ENCODE measurements around the gene EPO.
A peak's percentile ranks its signal among the peaks of the same experiment; 100 is the strongest.
"Not testable (repeated sequence)": the region's sequence is repeated elsewhere in the genome, so short reads cannot be mapped to it uniquely, and the experiment has no call there.

EPO gene

DNA sequence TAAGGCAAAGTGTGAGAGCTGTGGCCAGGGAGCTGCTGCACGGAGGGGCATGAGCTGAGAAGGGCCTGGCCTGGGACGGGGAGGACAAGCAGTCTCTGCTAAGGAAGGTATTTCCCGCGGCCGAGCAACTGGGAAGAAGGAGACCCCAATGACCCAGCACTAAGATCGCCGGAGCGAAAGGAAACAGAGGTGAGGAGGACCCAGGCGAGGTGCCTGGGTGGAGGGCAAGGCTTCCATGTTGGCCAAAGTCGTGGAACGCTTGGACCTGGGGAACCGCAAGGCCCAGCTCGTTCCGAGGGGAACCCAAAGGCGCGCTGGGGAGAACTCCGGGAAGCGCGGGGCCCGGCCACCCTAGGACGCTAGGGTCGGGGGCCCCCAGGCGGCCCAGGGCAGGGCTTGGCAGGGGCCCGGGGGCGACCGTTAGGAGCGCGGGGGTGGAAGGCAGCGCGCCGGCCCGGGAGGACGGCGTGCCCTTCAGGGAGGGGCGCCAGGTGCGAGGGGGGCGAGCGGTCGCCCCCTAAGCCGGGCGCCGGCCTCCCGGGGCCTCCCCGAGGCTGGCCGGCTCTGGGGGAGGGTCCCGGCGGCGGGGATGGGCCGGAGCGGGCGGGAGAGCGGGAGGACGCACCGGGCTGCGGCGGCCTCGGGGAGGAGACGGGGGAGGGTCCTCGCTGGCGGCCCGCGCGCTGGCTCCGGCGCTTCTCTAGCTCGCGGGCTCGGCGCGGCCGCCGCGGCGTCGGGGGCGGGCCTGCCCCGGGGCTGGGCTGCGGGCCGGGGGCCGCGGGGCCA is 26.8 kb upstream of the EPO start:
- Histone ChIP-seq H3K4me3 (ENCODE audit: low read depth, low read length) (peak overlapping the region; percentile 94), H3K27ac (ENCODE audit: low read depth, low read length) (peak overlapping the region; percentile 82), H3K36me3 (ENCODE audit: control insufficient read depth, insufficient read depth, low read length) (peaks cover 27% of the 10 kb centered on the region), H3K9ac (ENCODE audit: low read depth, low read length) (peak overlapping the region; percentile 91), H3K9me3 (ENCODE audit: control insufficient read depth, insufficient read depth, low read length) (no peaks in the 10 kb centered on the region), H3K27me3 (ENCODE audit: control insufficient read depth, insufficient read depth, low read length) (no peaks in the 10 kb centered on the region), H3K4me1 (ENCODE audit: control insufficient read depth, insufficient read depth, low read length) (peaks cover 23% of the 10 kb centered on the region)

DNA sequence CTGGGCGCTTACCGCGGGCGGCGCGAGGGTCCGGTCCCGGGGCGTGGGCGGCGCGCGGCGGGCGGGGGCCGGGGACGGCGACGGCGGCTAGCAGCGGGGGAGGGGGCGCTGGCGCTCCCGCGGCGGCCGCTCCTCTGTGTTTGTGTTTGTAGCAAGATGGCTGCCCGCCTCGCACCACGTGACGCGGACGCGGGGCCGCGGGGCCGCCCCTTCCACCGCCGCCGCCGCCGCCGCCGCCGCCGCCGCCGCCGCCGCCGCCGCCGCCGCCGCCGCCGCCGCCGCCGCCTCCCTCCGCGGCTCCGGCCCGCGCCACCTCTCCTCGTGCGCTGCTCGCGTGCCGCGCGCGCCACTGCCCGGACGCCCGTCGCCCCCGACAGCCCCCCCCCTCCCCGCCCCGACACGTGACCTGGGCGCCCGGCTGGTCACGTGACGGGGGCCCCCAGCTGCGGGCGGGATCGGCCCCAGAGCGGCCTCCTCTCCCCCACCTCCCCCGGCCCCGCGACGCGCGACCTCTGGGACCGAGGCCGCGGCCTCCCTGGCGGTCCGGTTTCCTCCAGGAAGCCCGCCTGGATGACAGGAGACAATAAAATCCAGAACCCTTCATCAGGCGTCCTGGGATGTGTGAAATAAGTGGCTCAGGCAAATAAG is 26.0 kb upstream of the EPO start, which contains the start of gene GIGYF1:
Gene GIGYF1, minus strand, starts transcription at position 153 of the 648 bp plus-strand sequence. CDS start 6,012 bp downstream, outside the sequence.
- H3K9me3 ChIP-seq (ENCODE audit: control insufficient read depth, insufficient read depth, low read length) = no peaks in the 10 kb centered on the region
- peak within 1 kb of the TSS; percentile 94 for H3K4me3 ChIP-seq (ENCODE audit: low read depth, low read length)
- H3K36me3 ChIP-seq (ENCODE audit: control insufficient read depth, insufficient read depth, low read length) = peaks cover 19% of the 10 kb centered on the region
- peaks cover 23% of the 10 kb centered on the region for H3K4me1 ChIP-seq (ENCODE audit: control insufficient read depth, insufficient read depth, low read length)
- peak within 1 kb of the TSS; percentile 94 for H3K27ac ChIP-seq (ENCODE audit: low read depth, low read length)
- H3K9ac ChIP-seq (ENCODE audit: low read depth, low read length) = peak within 1 kb of the TSS; percentile 91
- H3K27me3 ChIP-seq (ENCODE audit: control insufficient read depth, insufficient read depth, low read length) = no peaks in the 10 kb centered on the region

DNA sequence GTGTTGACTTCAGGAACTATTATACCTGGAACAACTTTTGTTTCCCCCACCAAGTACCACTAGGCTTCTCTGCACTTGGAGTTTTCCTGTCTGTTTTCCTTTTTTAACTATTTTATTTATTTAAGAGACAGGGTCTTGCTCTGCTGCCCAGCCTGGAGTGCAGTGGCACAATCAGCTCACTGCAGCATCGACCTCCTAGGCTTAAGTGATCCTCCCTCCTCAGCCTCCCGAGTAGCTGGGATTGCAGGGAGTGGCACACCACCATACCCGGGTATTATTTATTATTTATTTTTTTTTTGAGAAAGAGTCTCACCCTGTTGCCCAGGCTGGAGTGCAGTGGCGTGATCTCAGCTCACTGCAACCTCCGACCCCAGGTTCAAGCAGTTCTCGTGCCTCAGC is 24.1 kb upstream of the EPO start:
- H3K4me3 ChIP-seq (ENCODE audit: low read depth, low read length) = peak overlapping the region; percentile 53
- H3K36me3 ChIP-seq (ENCODE audit: control insufficient read depth, insufficient read depth, low read length) = peaks cover 4% of the 10 kb centered on the region
- H3K9me3 ChIP-seq (ENCODE audit: control insufficient read depth, insufficient read depth, low read length) = no peaks in the 10 kb centered on the region
- peak overlapping the region; percentile 94 for H3K27ac ChIP-seq (ENCODE audit: low read depth, low read length)
- H3K27me3 ChIP-seq (ENCODE audit: control insufficient read depth, insufficient read depth, low read length) = no peaks in the 10 kb centered on the region
- peaks cover 19% of the 10 kb centered on the region for H3K4me1 ChIP-seq (ENCODE audit: control insufficient read depth, insufficient read depth, low read length)
- peak overlapping the region; percentile 83 for H3K9ac ChIP-seq (ENCODE audit: low read depth, low read length)

DNA sequence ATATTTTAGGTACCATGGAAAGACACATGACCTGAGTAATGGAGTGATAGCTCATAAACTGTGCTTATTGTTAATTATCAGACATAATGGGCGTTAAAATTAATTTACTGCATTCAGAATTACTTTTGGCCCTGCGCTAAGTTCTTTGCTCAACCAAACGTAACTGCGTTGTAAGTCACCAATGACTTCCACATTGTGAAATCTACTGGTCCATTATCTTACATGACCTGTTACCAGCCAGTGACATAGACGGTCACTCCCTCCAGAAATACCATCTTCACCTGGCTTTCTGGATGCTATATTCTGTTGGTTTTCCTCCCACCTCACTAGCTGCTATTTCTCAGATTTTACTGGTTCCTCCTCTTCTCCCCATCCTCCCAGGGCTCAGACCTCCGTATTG is 21.2 kb upstream of the EPO start:
- Histone ChIP-seq H3K36me3 (ENCODE audit: control insufficient read depth, insufficient read depth, low read length) (no peaks in the 10 kb centered on the region), H3K27ac (ENCODE audit: low read depth, low read length) (no peak overlapping the region), H3K4me3 (ENCODE audit: low read depth, low read length) (no peak overlapping the region), H3K9ac (ENCODE audit: low read depth, low read length) (no peak overlapping the region), H3K9me3 (ENCODE audit: control insufficient read depth, insufficient read depth, low read length) (no peaks in the 10 kb centered on the region), H3K27me3 (ENCODE audit: control insufficient read depth, insufficient read depth, low read length) (no peaks in the 10 kb centered on the region), H3K4me1 (ENCODE audit: control insufficient read depth, insufficient read depth, low read length) (peaks cover 4% of the 10 kb centered on the region; the same call in 1 of the 2 replicates)

DNA sequence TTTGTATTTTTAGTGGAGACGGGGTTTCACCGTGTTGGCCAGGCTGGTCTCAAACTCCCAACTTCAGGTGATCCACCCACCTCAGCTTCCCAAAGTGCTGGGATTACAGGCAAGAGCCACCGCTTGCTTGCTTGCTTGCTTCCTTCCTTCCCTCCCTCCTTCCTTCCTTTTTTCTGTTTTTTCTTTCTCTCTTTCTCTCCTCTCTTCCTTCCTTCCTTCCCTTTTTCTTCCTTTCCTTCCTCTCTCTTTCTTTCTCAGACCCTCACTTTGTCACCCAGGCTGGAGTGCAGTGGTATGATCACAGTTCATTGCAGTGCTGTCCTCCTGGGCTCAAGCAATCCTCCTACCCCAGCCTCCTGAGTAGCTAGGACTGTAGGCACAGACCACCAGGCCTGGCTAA is 19.2 kb upstream of the EPO start:
- H3K4me3 ChIP-seq (ENCODE audit: low read depth, low read length); H3K27ac ChIP-seq (ENCODE audit: low read depth, low read length); H3K4me1 ChIP-seq (ENCODE audit: control insufficient read depth, insufficient read depth, low read length); H3K9ac ChIP-seq (ENCODE audit: low read depth, low read length); H3K36me3 ChIP-seq (ENCODE audit: control insufficient read depth, insufficient read depth, low read length); H3K27me3 ChIP-seq (ENCODE audit: control insufficient read depth, insufficient read depth, low read length); H3K9me3 ChIP-seq (ENCODE audit: control insufficient read depth, insufficient read depth, low read length): not testable (repeated sequence)

DNA sequence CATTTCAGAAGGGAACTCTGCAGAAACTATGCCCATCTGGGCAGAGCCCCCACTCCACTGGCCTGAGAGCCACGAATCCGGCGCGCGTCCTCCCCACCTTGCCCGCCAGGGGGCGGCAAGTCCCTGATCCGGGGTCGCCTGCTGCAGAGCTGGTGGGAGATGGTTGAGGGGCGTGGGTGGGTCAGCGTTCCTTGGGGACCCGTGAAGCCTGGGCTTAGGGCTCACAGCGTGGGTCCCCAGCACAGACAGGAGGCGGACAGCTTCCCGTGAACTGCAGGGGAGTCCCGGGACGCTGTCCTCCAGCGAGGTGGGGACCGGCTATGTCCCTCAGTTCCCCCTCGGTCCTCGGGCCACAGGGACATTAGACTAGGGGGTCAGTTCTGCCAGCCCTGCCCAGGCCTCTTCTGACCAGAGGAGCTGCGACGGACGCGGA is 14.9 kb upstream of the EPO start:
- Histone ChIP-seq H3K4me3 (ENCODE audit: low read depth, low read length) (peak overlapping the region; percentile 78), H3K9me3 (ENCODE audit: control insufficient read depth, insufficient read depth, low read length) (no peaks in the 10 kb centered on the region), H3K36me3 (ENCODE audit: control insufficient read depth, insufficient read depth, low read length) (peaks cover 21% of the 10 kb centered on the region), H3K4me1 (ENCODE audit: control insufficient read depth, insufficient read depth, low read length) (peaks cover 5% of the 10 kb centered on the region; the same call in 1 of the 2 replicates), H3K9ac (ENCODE audit: low read depth, low read length) (peak overlapping the region; percentile 76), H3K27me3 (ENCODE audit: control insufficient read depth, insufficient read depth, low read length) (no peaks in the 10 kb centered on the region), H3K27ac (ENCODE audit: low read depth, low read length) (peak overlapping the region; percentile 93)

DNA sequence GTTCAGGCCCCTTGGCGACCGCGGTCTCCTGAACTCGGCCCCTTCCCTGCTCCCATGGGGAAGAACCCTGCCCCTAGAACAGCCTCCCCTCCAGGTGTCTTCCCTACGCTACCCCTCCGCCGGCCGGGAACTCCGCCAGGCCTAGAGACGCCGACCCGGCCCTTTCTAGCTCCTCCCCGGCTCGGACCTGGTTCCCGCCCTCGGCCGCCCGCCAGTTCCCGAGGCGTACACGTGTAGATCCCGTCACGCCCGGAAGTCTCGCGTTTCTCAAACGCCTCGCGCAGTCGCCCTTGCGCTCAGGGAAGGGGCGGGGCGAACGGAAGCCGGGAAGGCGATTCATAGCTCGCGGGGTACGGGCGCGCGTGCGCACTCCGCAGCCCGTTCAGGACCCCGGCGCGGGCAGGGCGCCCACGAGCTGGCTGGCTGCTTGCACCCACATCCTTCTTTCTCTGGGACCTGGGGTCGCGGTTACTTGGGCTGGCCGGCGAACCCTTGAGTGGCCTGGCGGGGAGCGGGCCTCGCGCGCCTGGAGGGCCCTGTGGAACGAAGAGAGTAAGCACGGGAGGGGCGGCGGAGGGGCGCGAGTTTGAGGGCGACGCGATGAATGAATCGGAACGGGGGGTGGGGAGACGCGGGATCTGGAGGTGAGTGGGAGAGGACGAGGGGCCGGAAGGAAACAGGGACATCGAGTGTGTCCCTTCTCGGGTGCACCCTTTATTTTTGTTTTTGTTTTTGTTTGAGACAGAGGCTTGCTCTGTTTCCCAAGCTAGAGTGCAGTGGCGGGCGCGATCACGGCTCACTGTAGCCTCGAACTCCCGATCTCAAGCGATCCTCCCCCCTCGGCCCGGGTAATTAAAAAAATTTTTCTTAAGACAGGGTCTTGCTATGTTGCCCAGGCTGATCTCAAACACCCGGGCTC is 14.3 kb upstream of the EPO start, which contains the start of gene POP7:
Gene POP7, plus strand, starts transcription at position 369 of the 919 bp plus-strand sequence. CDS start 710 bp downstream, outside the sequence.
- Histone ChIP-seq H3K27me3 (ENCODE audit: control insufficient read depth, insufficient read depth, low read length) (no peaks in the 10 kb centered on the region), H3K4me3 (ENCODE audit: low read depth, low read length) (peak within 1 kb of the TSS; percentile 78), H3K9ac (ENCODE audit: low read depth, low read length) (peak within 1 kb of the TSS; percentile 76), H3K4me1 (ENCODE audit: control insufficient read depth, insufficient read depth, low read length) (peaks cover 5% of the 10 kb centered on the region; the same call in 1 of the 2 replicates), H3K36me3 (ENCODE audit: control insufficient read depth, insufficient read depth, low read length) (peaks cover 21% of the 10 kb centered on the region), H3K9me3 (ENCODE audit: control insufficient read depth, insufficient read depth, low read length) (no peaks in the 10 kb centered on the region), H3K27ac (ENCODE audit: low read depth, low read length) (peak within 1 kb of the TSS; percentile 93)

DNA sequence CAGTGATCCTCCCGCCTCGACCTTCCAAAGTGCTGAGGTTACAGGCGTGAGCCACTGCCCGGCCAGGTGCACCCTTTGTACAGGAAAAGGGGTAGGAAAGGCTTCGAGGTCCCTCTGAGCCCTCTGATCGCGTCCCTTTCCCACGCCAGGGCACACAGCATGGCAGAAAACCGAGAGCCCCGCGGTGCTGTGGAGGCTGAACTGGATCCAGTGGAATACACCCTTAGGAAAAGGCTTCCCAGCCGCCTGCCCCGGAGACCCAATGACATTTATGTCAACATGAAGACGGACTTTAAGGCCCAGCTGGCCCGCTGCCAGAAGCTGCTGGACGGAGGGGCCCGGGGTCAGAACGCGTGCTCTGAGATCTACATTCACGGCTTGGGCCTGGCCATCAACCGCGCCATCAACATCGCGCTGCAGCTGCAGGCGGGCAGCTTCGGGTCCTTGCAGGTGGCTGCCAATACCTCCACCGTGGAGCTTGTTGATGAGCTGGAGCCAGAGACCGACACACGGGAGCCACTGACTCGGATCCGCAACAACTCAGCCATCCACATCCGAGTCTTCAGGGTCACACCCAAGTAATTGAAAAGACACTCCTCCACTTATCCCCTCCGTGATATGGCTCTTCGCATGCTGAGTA is 13.5 kb upstream of the EPO start:
- H3K9ac ChIP-seq (ENCODE audit: low read depth, low read length) = peak overlapping the region; percentile 76
- H3K27ac ChIP-seq (ENCODE audit: low read depth, low read length) = peak overlapping the region; percentile 93
- H3K9me3 ChIP-seq (ENCODE audit: control insufficient read depth, insufficient read depth, low read length) = no peaks in the 10 kb centered on the region
- H3K4me3 ChIP-seq (ENCODE audit: low read depth, low read length) = peak overlapping the region; percentile 78
- H3K36me3 ChIP-seq (ENCODE audit: control insufficient read depth, insufficient read depth, low read length) = peaks cover 21% of the 10 kb centered on the region
- no peaks in the 10 kb centered on the region for H3K27me3 ChIP-seq (ENCODE audit: control insufficient read depth, insufficient read depth, low read length)
- H3K4me1 ChIP-seq (ENCODE audit: control insufficient read depth, insufficient read depth, low read length) = peaks cover 5% of the 10 kb centered on the region; the same call in 1 of the 2 replicates

DNA sequence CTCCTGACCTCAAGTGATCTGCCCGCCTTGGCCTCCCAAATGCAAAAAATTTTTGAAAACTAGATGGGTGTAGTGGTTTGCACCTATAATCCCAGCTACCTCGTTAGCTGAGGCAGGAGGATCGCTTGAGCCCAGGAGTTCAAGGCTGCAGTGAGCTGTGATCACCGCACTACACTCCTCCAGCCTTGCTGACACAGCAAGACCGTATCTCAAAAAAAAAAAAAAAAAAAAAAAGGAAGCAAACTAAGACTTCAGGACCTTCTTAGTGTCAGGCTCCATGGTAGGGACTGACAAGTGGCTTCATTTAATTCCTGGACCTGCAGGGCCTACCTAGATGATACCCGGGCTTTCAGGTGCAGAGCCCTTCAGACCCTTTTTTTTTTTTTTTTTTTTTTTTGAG is 11.9 kb upstream of the EPO start:
- H3K27ac ChIP-seq (ENCODE audit: low read depth, low read length) = no peak overlapping the region
- H3K36me3 ChIP-seq (ENCODE audit: control insufficient read depth, insufficient read depth, low read length) = peaks cover 21% of the 10 kb centered on the region
- H3K4me1 ChIP-seq (ENCODE audit: control insufficient read depth, insufficient read depth, low read length) = peaks cover 5% of the 10 kb centered on the region; the same call in 1 of the 2 replicates
- no peak overlapping the region for H3K4me3 ChIP-seq (ENCODE audit: low read depth, low read length)
- no peaks in the 10 kb centered on the region for H3K9me3 ChIP-seq (ENCODE audit: control insufficient read depth, insufficient read depth, low read length)
- no peaks in the 10 kb centered on the region for H3K27me3 ChIP-seq (ENCODE audit: control insufficient read depth, insufficient read depth, low read length)
- H3K9ac ChIP-seq (ENCODE audit: low read depth, low read length) = no peak overlapping the region

DNA sequence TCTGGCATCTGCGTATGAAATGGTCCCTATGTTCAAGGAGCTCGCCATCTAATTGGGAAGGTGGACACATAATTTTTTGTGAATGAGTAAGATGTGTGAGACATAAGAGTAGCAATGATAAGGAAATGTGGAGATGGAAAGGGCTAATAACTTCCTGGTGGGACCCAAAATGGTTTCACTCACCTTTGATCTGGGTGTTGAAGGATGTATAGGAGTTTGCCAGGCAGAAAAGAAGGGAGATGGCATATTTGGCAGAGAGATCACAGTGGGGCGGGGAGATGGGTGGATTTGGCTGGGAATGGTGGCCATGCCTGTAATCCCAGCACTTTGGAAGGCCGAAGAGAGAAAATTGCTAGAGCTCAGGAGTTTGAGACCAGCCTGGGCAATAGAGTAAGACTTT is 9.8 kb upstream of the EPO start:
- H3K9me3 ChIP-seq (ENCODE audit: control insufficient read depth, insufficient read depth, low read length) = no peaks in the 10 kb centered on the region
- no peak overlapping the region for H3K27ac ChIP-seq (ENCODE audit: low read depth, low read length)
- peaks cover 5% of the 10 kb centered on the region; the same call in 1 of the 2 replicates for H3K4me1 ChIP-seq (ENCODE audit: control insufficient read depth, insufficient read depth, low read length)
- H3K9ac ChIP-seq (ENCODE audit: low read depth, low read length) = no peak overlapping the region
- H3K4me3 ChIP-seq (ENCODE audit: low read depth, low read length) = no peak overlapping the region
- H3K36me3 ChIP-seq (ENCODE audit: control insufficient read depth, insufficient read depth, low read length) = peaks cover 21% of the 10 kb centered on the region
- no peaks in the 10 kb centered on the region for H3K27me3 ChIP-seq (ENCODE audit: control insufficient read depth, insufficient read depth, low read length)

All from HUES48 (cell line).